Measurements from ENCODE around the gene CPA5. TPM values are rescaled to one million over a fixed set of nuclear protein-coding genes. Genes with fewer than 3 reads are reported as not detected.

The CPA5 gene
- total RNA-seq, 2 donors from 2014 or later, result not detected

DNA sequence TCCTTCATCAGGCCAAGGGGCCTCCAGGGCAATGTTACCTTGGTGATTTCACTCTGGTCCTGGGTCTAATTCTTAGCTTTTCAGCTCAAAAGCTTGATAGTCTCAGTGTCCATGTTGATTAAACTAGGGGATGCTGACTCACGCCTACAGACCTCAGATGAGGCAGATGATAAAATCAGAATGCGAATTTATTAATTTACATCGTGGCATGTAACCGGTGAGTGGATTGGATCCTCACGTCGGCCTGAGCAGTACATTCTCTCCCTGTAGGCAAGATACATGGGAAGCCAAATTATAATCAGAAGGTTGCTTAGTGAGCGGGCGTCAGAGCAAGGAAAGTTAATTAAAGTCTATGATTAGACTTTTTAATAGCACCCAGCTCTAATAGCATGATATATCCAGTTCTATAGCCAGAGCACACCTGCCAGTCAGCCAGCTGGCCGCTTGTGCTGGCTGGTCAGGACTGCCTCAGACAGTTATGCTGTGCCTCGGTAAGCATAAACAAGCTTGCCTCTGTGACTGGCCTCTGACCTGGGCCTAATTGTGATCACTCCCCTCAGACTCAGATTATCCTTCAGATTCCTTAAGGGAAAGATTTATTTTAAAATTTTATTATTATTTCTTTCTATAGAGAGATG, 20.2 kb upstream of the CPA5 start:
- Histone ChIP-seq H3K4me1 (no peaks in the 10 kb centered on the region), H3K27ac (no peak overlapping the region), H3K27me3 (no peaks in the 10 kb centered on the region), H3K9me3 (no peaks in the 10 kb centered on the region), H3K4me3 (no peak overlapping the region), H3K36me3 (no peaks in the 10 kb centered on the region)
- DNase-seq (ENCODE audit: low spot score), result no peak
- TF ChIP-seq, protein P1, sequence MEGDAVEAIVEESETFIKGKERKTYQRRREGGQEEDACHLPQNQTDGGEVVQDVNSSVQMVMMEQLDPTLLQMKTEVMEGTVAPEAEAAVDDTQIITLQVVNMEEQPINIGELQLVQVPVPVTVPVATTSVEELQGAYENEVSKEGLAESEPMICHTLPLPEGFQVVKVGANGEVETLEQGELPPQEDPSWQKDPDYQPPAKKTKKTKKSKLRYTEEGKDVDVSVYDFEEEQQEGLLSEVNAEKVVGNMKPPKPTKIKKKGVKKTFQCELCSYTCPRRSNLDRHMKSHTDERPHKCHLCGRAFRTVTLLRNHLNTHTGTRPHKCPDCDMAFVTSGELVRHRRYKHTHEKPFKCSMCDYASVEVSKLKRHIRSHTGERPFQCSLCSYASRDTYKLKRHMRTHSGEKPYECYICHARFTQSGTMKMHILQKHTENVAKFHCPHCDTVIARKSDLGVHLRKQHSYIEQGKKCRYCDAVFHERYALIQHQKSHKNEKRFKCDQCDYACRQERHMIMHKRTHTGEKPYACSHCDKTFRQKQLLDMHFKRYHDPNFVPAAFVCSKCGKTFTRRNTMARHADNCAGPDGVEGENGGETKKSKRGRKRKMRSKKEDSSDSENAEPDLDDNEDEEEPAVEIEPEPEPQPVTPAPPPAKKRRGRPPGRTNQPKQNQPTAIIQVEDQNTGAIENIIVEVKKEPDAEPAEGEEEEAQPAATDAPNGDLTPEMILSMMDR (IDR thresholded peaks at IDR 0.05), result no peak

DNA sequence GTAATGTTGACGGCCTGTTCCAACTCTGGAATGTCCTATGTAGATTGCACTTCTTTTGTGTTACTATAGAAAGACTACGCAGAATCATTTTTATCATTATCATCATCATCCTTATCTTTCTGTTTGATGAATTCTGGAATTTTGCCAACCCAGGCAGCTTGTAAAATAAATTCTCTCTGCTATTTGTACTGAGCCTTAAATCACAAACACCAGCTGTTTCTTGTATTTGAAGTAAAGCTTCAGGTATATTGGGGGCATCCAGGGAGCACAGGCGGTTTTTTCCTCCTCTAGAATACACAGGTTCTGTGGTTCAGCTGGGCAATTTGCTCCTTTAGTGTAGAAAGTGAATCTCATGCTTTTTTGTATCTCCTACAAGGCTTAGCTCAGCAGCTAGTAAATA, 14.9 kb upstream of the CPA5 start:
- H3K36me3 ChIP-seq, result no peaks in the 10 kb centered on the region
- no peaks in the 10 kb centered on the region for H3K27me3 ChIP-seq
- TF ChIP-seq, protein P1 (IDR thresholded peaks at IDR 0.05), result no peak
- no peak overlapping the region for H3K27ac ChIP-seq
- no peaks in the 10 kb centered on the region for H3K9me3 ChIP-seq
- H3K4me3 ChIP-seq, result no peak overlapping the region
- H3K4me1 ChIP-seq, result no peaks in the 10 kb centered on the region
- no peak for DNase-seq (ENCODE audit: low spot score)

DNA sequence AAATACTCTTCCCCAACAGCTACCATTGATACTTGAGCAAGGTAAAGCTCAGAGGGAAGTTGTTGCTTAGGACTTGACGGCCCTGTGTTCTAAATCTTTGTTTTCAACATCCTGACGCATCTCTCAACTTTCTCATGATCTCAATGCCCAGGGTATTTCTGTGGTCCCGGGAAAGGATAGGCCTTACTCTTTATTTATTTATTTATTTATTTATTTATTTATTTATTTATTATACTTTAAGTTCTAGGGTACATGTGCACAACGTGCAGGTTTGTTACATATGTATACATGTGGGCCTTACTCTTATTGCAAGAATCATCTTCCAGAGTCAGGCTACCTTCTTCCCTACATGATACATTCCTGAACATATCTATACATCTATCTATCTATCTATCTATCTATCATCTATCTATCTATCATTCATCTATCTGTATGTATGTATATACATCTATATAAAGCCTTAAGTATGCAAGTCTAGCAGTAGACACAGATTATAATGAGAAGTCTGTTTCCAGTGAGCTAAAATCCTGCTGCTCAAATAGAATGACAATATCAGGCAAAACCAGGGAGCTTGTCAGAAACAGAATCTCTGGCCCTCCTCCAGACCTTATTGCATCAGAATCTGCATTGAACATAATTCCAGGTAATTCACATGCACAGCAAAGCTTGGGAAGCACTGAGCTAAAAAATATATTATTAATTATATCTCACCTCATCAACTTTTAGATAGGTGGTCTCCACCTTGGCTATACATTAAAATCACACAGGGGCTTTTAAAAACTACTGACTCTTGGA, 12.2 kb upstream of the CPA5 start:
- no peaks in the 10 kb centered on the region for H3K27me3 ChIP-seq

DNA sequence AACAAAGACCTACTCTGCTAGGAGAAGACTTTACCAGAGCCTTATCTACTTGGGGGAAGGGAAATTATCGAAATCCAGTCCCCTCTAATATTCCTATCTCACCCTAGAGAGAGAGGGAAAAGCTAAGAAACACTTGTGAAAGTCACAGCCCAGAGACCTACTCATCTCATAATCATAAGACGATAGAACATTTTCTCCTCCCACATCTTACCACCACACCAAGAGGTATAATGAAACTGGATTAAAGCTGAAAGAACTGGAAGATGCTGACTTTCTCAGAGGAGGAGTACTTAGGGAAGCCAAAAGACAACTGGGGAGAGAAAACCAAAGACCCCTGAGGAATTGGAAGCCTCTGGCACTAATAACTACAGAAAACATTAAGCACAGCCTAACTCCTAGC, 10.8 kb upstream of the CPA5 start:
- Histone ChIP-seq H3K4me1 (no peaks in the 10 kb centered on the region), H3K27ac (no peak overlapping the region), H3K9me3 (no peaks in the 10 kb centered on the region), H3K27me3 (no peaks in the 10 kb centered on the region), H3K4me3 (no peak overlapping the region), H3K36me3 (no peaks in the 10 kb centered on the region)
- DNase-seq (ENCODE audit: low spot score), result no peak
- TF ChIP-seq, protein P1 (IDR thresholded peaks at IDR 0.05), result no peak

More for the DNA sequence above, 12.2 kb upstream of the CPA5 start:
- no peak for DNase-seq (ENCODE audit: low spot score)
- H3K4me3 ChIP-seq, result no peak overlapping the region
- no peaks in the 10 kb centered on the region for H3K4me1 ChIP-seq
- TF ChIP-seq, protein P1 (IDR thresholded peaks at IDR 0.05), result no peak
- H3K9me3 ChIP-seq, result no peaks in the 10 kb centered on the region
- H3K36me3 ChIP-seq, result no peaks in the 10 kb centered on the region
- no peak overlapping the region for H3K27ac ChIP-seq

- Histone ChIP-seq H3K4me3 (no peak overlapping the region), H3K36me3 (no peaks in the 10 kb centered on the region), H3K27me3 (no peaks in the 10 kb centered on the region), H3K27ac (no peak overlapping the region), H3K9me3 (no peaks in the 10 kb centered on the region), H3K4me1 (no peaks in the 10 kb centered on the region)
- DNase-seq (ENCODE audit: low spot score), result no peak
- TF ChIP-seq, protein P1 (IDR thresholded peaks at IDR 0.05), result no peak
These were observed 10.3 kb upstream of the CPA5 start for GRCh38 chr7:130334274-130334673.
